ENCODE results near the gene MINPP1. TPM values are rescaled to one million over a fixed set of nuclear protein-coding genes. Genes with fewer than 3 reads are reported as not detected.

The MINPP1 gene
- total RNA-seq, 1 donor from 2014 or later, result 64.2 TPM

DNA sequence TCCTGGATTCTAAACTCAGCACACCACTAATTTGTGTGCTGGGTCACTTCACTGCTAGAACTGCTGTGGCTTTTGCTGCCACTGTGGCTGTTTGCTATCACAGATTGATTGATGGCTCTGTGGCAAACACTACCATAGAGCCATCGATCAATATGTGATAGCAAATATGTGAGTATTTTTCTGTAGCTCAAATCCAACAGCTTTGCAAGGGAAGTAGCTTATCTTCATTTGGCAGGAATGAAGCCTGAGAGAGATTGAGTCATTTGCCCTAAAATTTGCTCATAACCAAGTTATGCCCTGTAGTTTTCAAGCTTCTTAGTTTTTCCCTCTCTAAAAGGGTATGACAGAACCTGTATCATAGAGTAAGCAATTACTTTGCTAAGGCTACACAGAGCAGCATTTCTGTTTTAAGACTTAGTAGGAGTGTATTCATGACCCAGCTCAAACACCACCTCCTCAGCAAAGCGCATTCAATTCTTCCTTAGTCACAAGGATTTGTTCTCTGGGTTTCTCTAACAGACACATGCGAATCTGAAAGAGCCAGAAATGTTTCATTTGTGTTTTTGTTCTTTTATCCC, 43.1 kb downstream of the MINPP1 start:
- H3K9me3 Mint-ChIP-seq, result no peaks in the 10 kb centered on the region
- H3K27me3 ChIP-seq, result no peaks in the 10 kb centered on the region
- H2AFZ ChIP-seq (replicated peaks), result no peak overlapping the region
- no peaks in the 10 kb centered on the region for H3K9me3 ChIP-seq (ENCODE audit: low read depth)
- H3K27ac Mint-ChIP-seq, result no peak overlapping the region
- peaks cover 26% of the 10 kb centered on the region for H3K4me1 ChIP-seq
- H3K27ac ChIP-seq, result no peak overlapping the region
- peaks cover 7% of the 10 kb centered on the region for H4K20me1 ChIP-seq (ENCODE audit: low read depth)
- H3K9ac ChIP-seq, result no peak overlapping the region
- no peak for TF ChIP-seq CTCF (IDR thresholded peaks at IDR 0.05)
- TF ChIP-seq EZH2phosphoT487 (IDR thresholded peaks at IDR 0.05), result no peak
- no peak for TF ChIP-seq EZH2 (IDR thresholded peaks at IDR 0.05)
- H3K4me3 Mint-ChIP-seq, result no peak overlapping the region
- peaks cover 26% of the 10 kb centered on the region for H3K79me2 ChIP-seq (ENCODE audit: low read depth)
- peak overlapping the region; percentile 37 for H3K4me2 ChIP-seq
- DNase-seq (ENCODE audit: low spot score), result no peak
- peaks cover 7% of the 10 kb centered on the region for H3K36me3 ChIP-seq
- peaks cover 16% of the 10 kb centered on the region for H3K36me3 Mint-ChIP-seq
- peaks cover 5% of the 10 kb centered on the region for H3F3A ChIP-seq (ENCODE audit: low read depth)
- H3K4me1 Mint-ChIP-seq, result peaks cover 6% of the 10 kb centered on the region
- no peak overlapping the region for H3K4me3 ChIP-seq
- H3K27me3 Mint-ChIP-seq (ENCODE audit: insufficient read depth, low read depth), result no peaks in the 10 kb centered on the region

GRCh38 chr10:87550741-87551140, 46.0 kb downstream of the MINPP1 start:
- H3K4me3 ChIP-seq, result no peak overlapping the region
- H3K9me3 Mint-ChIP-seq, result no peaks in the 10 kb centered on the region

GRCh38 chr10:87551326-87551725, 46.6 kb downstream of the MINPP1 start:
- Histone ChIP-seq H3K9ac (no peak overlapping the region), H3K27ac (no peak overlapping the region), H3F3A (ENCODE audit: low read depth) (peaks cover 5% of the 10 kb centered on the region), H3K9me3 (ENCODE audit: low read depth) (no peaks in the 10 kb centered on the region), H3K36me3 (peaks cover 7% of the 10 kb centered on the region), H3K79me2 (ENCODE audit: low read depth) (peaks cover 26% of the 10 kb centered on the region), H4K20me1 (ENCODE audit: low read depth) (peaks cover 7% of the 10 kb centered on the region), H2AFZ (replicated peaks) (no peak overlapping the region), H3K4me2 (no peak overlapping the region), H3K4me3 (no peak overlapping the region), H3K27me3 (no peaks in the 10 kb centered on the region), H3K4me1 (peaks cover 26% of the 10 kb centered on the region)
- Mint-ChIP-seq H3K4me1 (peaks cover 6% of the 10 kb centered on the region), H3K4me3 (no peak overlapping the region), H3K9me3 (no peaks in the 10 kb centered on the region), H3K36me3 (peaks cover 13% of the 10 kb centered on the region), H3K27ac (no peak overlapping the region), H3K27me3 (ENCODE audit: insufficient read depth, low read depth) (no peaks in the 10 kb centered on the region)
- TF ChIP-seq EZH2phosphoT487 (IDR thresholded peaks at IDR 0.05) (no peak), CTCF (IDR thresholded peaks at IDR 0.05) (no peak), EZH2 (IDR thresholded peaks at IDR 0.05) (no peak)
- DNase-seq (ENCODE audit: low spot score), result no peak

More at GRCh38 chr10:87550741-87551140, 46.0 kb downstream of the MINPP1 start:
- Histone ChIP-seq H3K9me3 (ENCODE audit: low read depth) (no peaks in the 10 kb centered on the region), H3K27ac (no peak overlapping the region), H3K9ac (no peak overlapping the region), H3K36me3 (peaks cover 7% of the 10 kb centered on the region), H3K27me3 (no peaks in the 10 kb centered on the region), H4K20me1 (ENCODE audit: low read depth) (peaks cover 7% of the 10 kb centered on the region), H3F3A (ENCODE audit: low read depth) (peaks cover 5% of the 10 kb centered on the region), H3K4me2 (peak overlapping the region; percentile 46), H3K4me1 (peaks cover 26% of the 10 kb centered on the region), H3K79me2 (ENCODE audit: low read depth) (peaks cover 26% of the 10 kb centered on the region), H2AFZ (replicated peaks) (no peak overlapping the region)
- Mint-ChIP-seq H3K4me1 (peaks cover 6% of the 10 kb centered on the region), H3K4me3 (no peak overlapping the region), H3K27me3 (ENCODE audit: insufficient read depth, low read depth) (no peaks in the 10 kb centered on the region), H3K27ac (no peak overlapping the region), H3K36me3 (peaks cover 14% of the 10 kb centered on the region)
- DNase-seq (ENCODE audit: low spot score), result peak; percentile 18
- TF ChIP-seq EZH2 (IDR thresholded peaks at IDR 0.05) (no peak), EZH2phosphoT487 (IDR thresholded peaks at IDR 0.05) (no peak), CTCF (IDR thresholded peaks at IDR 0.05) (no peak)

Data from neural progenitor cell (in vitro differentiated cells).